T-cell (primary cell): Measurements from ENCODE around the gene NTF4. TPM values are rescaled to one million over a fixed set of nuclear protein-coding genes. Genes with fewer than 3 reads are reported as not detected.

Experiments used
- ATAC-seq, 4 experiments: fragments of 200-7000 bp in 3 of 4; fragments of 150-1000 bp in 1 of 4; cut with Tn5 transposase; replicated peaks in 1 of 4; 1 replicate in 3 of 4; 2 replicates in 1 of 4; pipeline ENCODE4 v1.10.0; 2021; ENCODE audit warnings: moderate library complexity in 3 of 4, mild to moderate bottlenecking in 2 of 4, moderate number of reproducible peaks in 1 of 4
- CTCF ChIA-PET, 2 donors: fragments of 300-600 bp; sonication (Branson Sonifier 250); formaldehyde crosslinking; loops; one replicate each; lab custom pipeline; 2022; ENCODE audit warnings: antibody characterized with exemption in 2 of 2; lab: Charles Lee
- POLR2A ChIA-PET, 2 donors: fragments of 300-600 bp; sonication (Branson Sonifier 250); formaldehyde crosslinking; loops; one replicate each; lab custom pipeline; 2022; ENCODE audit warnings: antibody characterized with exemption in 2 of 2; lab: Charles Lee
- DNase-seq, 35 experiments: peaks; one replicate each; pipeline versions ENCODE4 v3.0.0 to v3.0.0-alpha.2; 2013 to 2023
- H3K27ac ChIP-seq: one replicate; pipeline ENCODE4 v1.5.1; 2013; ENCODE audit warnings: low read length
- H3K27me3 ChIP-seq, 2 experiments: replicated peaks in 1 of 2; 1 replicate in 1 of 2; 2 replicates in 1 of 2; pipeline versions ENCODE4 v1.6.1 to v1.7.0; 2013; ENCODE audit warnings: low read length in 1 of 2, mixed read lengths in 1 of 2; ENCODE audit not compliant: control insufficient read depth in 2 of 2, insufficient read depth in 2 of 2; ENCODE audit errors: extremely low read depth in 1 of 2
- H3K36me3 ChIP-seq, 2 donors: 1 replicate in 1 of 2; 2 replicates in 1 of 2; pipeline versions ENCODE4 v1.6.1 to v1.7.0; 2013; ENCODE audit warnings: low read length in 1 of 2; ENCODE audit not compliant: control insufficient read depth in 2 of 2, insufficient read depth in 1 of 2; ENCODE audit errors: extremely low read depth in 1 of 2
- H3K4me1 ChIP-seq, 2 experiments: 1 replicate in 1 of 2; 2 replicates in 1 of 2; pipeline versions ENCODE4 v1.6.1 to v1.7.0; 2013; ENCODE audit warnings: low read length in 2 of 2, mixed read lengths in 1 of 2; ENCODE audit not compliant: insufficient read depth in 2 of 2, control insufficient read depth in 1 of 2; ENCODE audit errors: extremely low read depth in 1 of 2
- H3K4me3 ChIP-seq, 2 donors: 1 replicate in 1 of 2; 2 replicates in 1 of 2; pipeline versions ENCODE4 v1.5.1 to v1.7.0; 2013; ENCODE audit warnings: mild to moderate bottlenecking in 2 of 2, low read length in 1 of 2, moderate library complexity in 1 of 2; ENCODE audit not compliant: control insufficient read depth in 1 of 2; ENCODE audit errors: extremely low read depth in 1 of 2
- H3K9me3 ChIP-seq: 2 replicates; pipeline ENCODE4 v1.7.0; 2013
- H3K27ac Mint-ChIP-seq, 2 donors: one replicate each; pipeline ENCODE4 v1.8.0; 2020 to 2021; ENCODE audit warnings: mild to moderate bottlenecking in 2 of 2, mixed read lengths in 2 of 2
- H3K27me3 Mint-ChIP-seq, 2 donors: one replicate each; pipeline ENCODE4 v1.8.0; 2021 to 2022; ENCODE audit warnings: mixed read lengths in 2 of 2
- H3K36me3 Mint-ChIP-seq: one replicate; pipeline ENCODE4 v1.8.0; 2021; ENCODE audit warnings: mixed read lengths
- H3K4me1 Mint-ChIP-seq, 3 donors: one replicate each; pipeline ENCODE4 v1.8.0; 2020 to 2022; ENCODE audit warnings: mixed read lengths in 3 of 3, mild to moderate bottlenecking in 1 of 3
- H3K4me3 Mint-ChIP-seq, 3 donors: one replicate each; pipeline ENCODE4 v1.8.0; 2020 to 2022; ENCODE audit warnings: mild to moderate bottlenecking in 3 of 3, mixed read lengths in 3 of 3, moderate library complexity in 3 of 3
- H3K9me3 Mint-ChIP-seq, 3 donors: one replicate each; pipeline ENCODE4 v1.8.0; 2020 to 2022; ENCODE audit warnings: mixed read lengths in 3 of 3
- WGBS: methylation state at CpG from one replicate; pipeline ENCODE4 v1.1.5; 2013; ENCODE audit warnings: missing lambda C conversion rate; ENCODE audit not compliant: insufficient coverage; 5-methylcytosine and 5-hydroxymethylcytosine counted together
- total RNA-seq, 35 experiments: library from RNA in 6 of 35; stranded (reverse) in 6 of 35; fragments of 120-200 nt in 1 of 35; gene quantifications; one replicate each; pipeline versions ENCODE4 v1.2.1 to v1.2.4 and lab custom pipeline; 2013 to 2026

Gene NTF4, protein sequence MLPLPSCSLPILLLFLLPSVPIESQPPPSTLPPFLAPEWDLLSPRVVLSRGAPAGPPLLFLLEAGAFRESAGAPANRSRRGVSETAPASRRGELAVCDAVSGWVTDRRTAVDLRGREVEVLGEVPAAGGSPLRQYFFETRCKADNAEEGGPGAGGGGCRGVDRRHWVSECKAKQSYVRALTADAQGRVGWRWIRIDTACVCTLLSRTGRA
- total RNA-seq: not detected
- not detected for total RNA-seq (2013)
- total RNA-seq (lab: John Stamatoyannopoulos, UW): 0 to 0.12 (median 0) reads per million in 29 experiments

- ChIA-PET POLR2A (interaction anchor here in 1 of 2 donors (0.6 kb wide), 1 partner anchor 137 kb away, joined by 6 read pairs; no protein-coding TSS in a partner anchor), CTCF (no interaction called here)
- Histone ChIP-seq H3K4me1 (peaks cover 0 to 7% of the 10 kb centered on the region in 2 experiments), H3K27ac (no peak within 1 kb of the TSS), H3K9me3 (no peaks in the 10 kb centered on the region), H3K36me3 (no peaks in the 10 kb centered on the region), H3K4me3 (no peak within 1 kb of the TSS), H3K27me3 (peaks cover 7 to 83% of the 10 kb centered on the region in 2 experiments)
- DNase-seq (no peak), ATAC-seq (peak in 3 of 4 experiments; percentile 15 to 39 (median 19))
- Mint-ChIP-seq H3K4me3 (peak within 1 kb of the TSS in 1 of 3 donors; percentile 13), H3K27me3 (peaks cover 44 to 64% of the 10 kb centered on the region in 2 donors), H3K9me3 (peaks cover 0 to 5% (median 0%) of the 10 kb centered on the region in 3 donors), H3K36me3 (peaks cover 3% of the 10 kb centered on the region), H3K27ac (no peak within 1 kb of the TSS), H3K4me1 (peaks cover 0 to 5% (median 3%) of the 10 kb centered on the region in 3 donors)
- WGBS: 7% methylated on average over 44 of the region's 53 CpGs
Observed at GRCh38 chr19:49064768-49065611, at the start of gene NTF4. TSS of gene NTF4 (minus strand) at chr19:49064818. CDS start at chr19:49061997, 2,821 bp downstream.

DNA sequence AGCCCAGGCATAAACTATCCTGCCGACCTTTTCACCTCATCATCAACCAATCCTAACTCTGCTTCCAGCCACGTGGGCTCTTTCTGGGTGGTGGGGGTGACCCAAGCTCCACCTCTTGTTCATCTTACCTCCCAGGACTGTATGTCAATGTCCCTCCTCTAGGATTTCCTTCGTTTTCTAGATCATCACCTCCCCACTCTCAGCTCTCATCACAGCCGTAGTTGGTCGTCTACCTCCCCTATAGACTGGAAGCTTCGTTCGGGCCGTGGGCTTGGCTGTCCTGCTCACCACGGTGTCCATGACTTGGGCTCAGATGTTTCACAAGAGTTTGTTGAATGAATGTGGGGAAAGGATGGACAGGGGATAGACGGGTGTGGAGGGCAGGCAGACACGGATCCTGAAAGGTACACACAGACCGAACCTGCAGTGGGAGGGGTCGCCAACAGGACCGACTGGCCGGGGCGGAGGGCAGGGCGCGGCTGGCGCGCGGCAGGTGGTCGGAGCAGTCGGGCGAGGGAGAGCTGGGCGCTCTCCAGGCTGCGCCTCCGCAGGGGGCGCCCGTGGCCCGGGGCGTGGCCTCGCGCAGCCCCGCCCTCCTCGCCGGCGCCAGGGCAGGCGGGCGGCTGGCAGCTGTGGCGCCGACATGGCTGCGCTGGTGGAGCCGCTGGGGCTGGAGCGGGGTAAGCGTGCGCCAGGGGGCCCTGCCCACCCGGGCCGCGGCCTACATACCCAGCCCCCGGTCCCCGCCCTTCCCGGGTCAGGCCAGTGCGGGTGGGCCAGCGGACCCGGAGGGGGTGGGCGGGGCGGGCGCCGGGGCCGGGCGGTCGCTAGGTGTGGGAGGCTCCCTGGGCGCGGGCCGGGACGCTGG lies 49.4 kb upstream of the NTF4 start, which contains the start of gene LIN7B:
TSS of gene LIN7B (plus strand) at position 609 of the 868 bp plus-strand sequence. CDS start at position 644, 35 bp downstream.
- Mint-ChIP-seq H3K4me1 (peaks cover 36 to 46% (median 36%) of the 10 kb centered on the region in 3 donors), H3K27me3 (no peaks in the 10 kb centered on the region), H3K27ac (peak within 1 kb of the TSS; percentile 86 to 89), H3K4me3 (peak within 1 kb of the TSS; percentile 79 to 85 (median 84)), H3K36me3 (peaks cover 5% of the 10 kb centered on the region), H3K9me3 (no peaks in the 10 kb centered on the region)
- DNase-seq (peak; percentile 45 to 90 (median 68)), ATAC-seq (peak; percentile 65 to 70 (median 69))
- WGBS: under 1% methylated on average over 52 of the region's 66 CpGs
- ChIA-PET CTCF (interaction anchor here (0.6 to 2.8 kb wide), 7 partner anchors 9 to 363 kb away, joined by 3 to 21 read pairs (median 3); partner anchors contain the start of genes GYS1 (in 1 of the 2) and RUVBL2 (in 1 of the 2)), POLR2A (interaction anchor here in 1 of 2 donors (1.1 kb wide), 1 partner anchor 14 kb away, joined by 7 read pairs; no protein-coding TSS in a partner anchor)
- Histone ChIP-seq H3K27ac (peak within 1 kb of the TSS; percentile 7), H3K4me1 (peaks cover 6 to 34% of the 10 kb centered on the region in 2 experiments), H3K27me3 (no peaks in the 10 kb centered on the region), H3K4me3 (peak within 1 kb of the TSS; percentile 60 to 73), H3K36me3 (peaks cover 2 to 6% of the 10 kb centered on the region in 2 donors), H3K9me3 (no peaks in the 10 kb centered on the region)

DNA sequence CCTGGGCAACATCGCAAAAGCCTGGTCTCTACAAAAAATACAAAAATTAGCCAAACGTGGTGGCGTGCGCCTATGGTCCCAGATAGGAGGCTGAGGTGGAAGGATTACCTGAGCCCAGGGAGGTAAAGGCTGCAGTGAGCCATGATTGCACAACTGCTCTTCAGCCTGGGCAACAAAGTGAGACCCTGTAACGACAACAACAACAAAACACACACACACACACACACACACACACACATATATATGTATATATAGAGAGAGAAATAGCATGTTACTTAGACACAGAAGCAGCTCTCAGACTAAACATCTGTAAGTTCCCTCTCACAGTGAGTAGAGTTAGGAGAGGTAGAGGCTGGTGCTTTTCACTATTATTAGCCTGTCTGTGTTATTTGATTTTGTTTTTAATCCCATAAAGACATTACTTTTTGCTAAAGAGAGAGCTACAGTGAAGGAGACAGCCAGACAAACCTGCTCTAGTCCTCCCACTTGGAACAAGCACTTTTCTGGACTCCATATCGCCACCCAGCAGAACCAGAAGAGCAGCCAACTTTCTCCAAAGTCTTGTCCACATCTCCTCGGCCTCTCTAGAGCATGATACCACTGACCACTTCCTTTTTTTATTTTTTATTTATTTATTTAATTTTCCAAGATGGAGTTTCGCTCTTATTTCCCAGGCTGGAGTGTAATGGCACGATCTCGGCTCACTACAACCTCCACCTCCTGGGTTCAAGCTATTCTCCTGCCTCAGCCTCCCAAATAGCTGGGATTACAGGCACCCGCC lies 46.8 kb upstream of the NTF4 start:
- POLR2A ChIA-PET: no interaction called here
- Mint-ChIP-seq H3K4me1 (peaks cover 19 to 33% (median 21%) of the 10 kb centered on the region in 3 donors), H3K36me3 (peaks cover 21% of the 10 kb centered on the region), H3K27ac (no peak overlapping the region), H3K9me3 (no peaks in the 10 kb centered on the region), H3K27me3 (no peaks in the 10 kb centered on the region), H3K4me3 (no peak overlapping the region)
- ATAC-seq (no peak), DNase-seq (no peak)
- H3K27ac ChIP-seq: no peak overlapping the region
- H3K4me3 ChIP-seq: no peak overlapping the region
- H3K4me1 ChIP-seq: peaks cover 2 to 20% of the 10 kb centered on the region in 2 experiments
- H3K36me3 ChIP-seq: peaks cover 10 to 24% of the 10 kb centered on the region in 2 donors
- WGBS: 86% methylated on average over 1 of the region's 11 CpGs
- CTCF ChIA-PET: no interaction called here
- H3K27me3 ChIP-seq: no peaks in the 10 kb centered on the region
- no peaks in the 10 kb centered on the region for H3K9me3 ChIP-seq

GRCh38 chr19:49110567-49110966 lies 45.9 kb upstream of the NTF4 start:
- H3K27me3 Mint-ChIP-seq: no peaks in the 10 kb centered on the region
- H3K36me3 Mint-ChIP-seq: peaks cover 25% of the 10 kb centered on the region
- Histone ChIP-seq H3K36me3 (peaks cover 14 to 31% of the 10 kb centered on the region in 2 donors), H3K4me3 (no peak overlapping the region), H3K27ac (no peak overlapping the region), H3K27me3 (no peaks in the 10 kb centered on the region), H3K9me3 (no peaks in the 10 kb centered on the region), H3K4me1 (peaks cover 2 to 20% of the 10 kb centered on the region in 2 experiments)
- no peaks in the 10 kb centered on the region for H3K9me3 Mint-ChIP-seq
- no CpG with 5 or more reads among the region's 3 CpGs for WGBS
- DNase-seq (no peak), ATAC-seq (no peak)
- CTCF ChIA-PET: interaction anchor here in 1 of 2 donors (0.7 kb wide), 1 partner anchor 111 kb away, joined by 3 read pairs; no protein-coding TSS in a partner anchor
- H3K27ac Mint-ChIP-seq: no peak overlapping the region
- H3K4me1 Mint-ChIP-seq: peaks cover 18 to 29% (median 19%) of the 10 kb centered on the region in 3 donors
- H3K4me3 Mint-ChIP-seq: no peak overlapping the region
- POLR2A ChIA-PET: no interaction called here

GRCh38 chr19:49109569-49110233 lies 45.1 kb upstream of the NTF4 start:
- Histone ChIP-seq H3K4me3 (no peak overlapping the region), H3K27me3 (no peaks in the 10 kb centered on the region), H3K27ac (no peak overlapping the region), H3K36me3 (peaks cover 23 to 38% of the 10 kb centered on the region in 2 donors), H3K9me3 (no peaks in the 10 kb centered on the region), H3K4me1 (peaks cover 2 to 11% of the 10 kb centered on the region in 2 experiments)
- no peak for ATAC-seq
- ChIA-PET POLR2A (no interaction called here), CTCF (no interaction called here)
- DNase-seq: no peak
- 98% methylated on average over 5 of the region's 8 CpGs for WGBS
- Mint-ChIP-seq H3K4me1 (peaks cover 16 to 23% (median 16%) of the 10 kb centered on the region in 3 donors), H3K9me3 (no peaks in the 10 kb centered on the region), H3K27me3 (no peaks in the 10 kb centered on the region), H3K36me3 (peaks cover 30% of the 10 kb centered on the region), H3K27ac (no peak overlapping the region), H3K4me3 (no peak overlapping the region)
